Measurements from ENCODE around the gene DHRS13. TPM values are rescaled to one million over a fixed set of nuclear protein-coding genes. Genes with fewer than 3 reads are reported as not detected.

Gene DHRS13
- polyA plus RNA-seq, 2 of the 4 experiments (the other 2 are of a cell fraction) = 4.8 to 7.0 TPM

GRCh38 chr17:28940675-28941074 lies 37.8 kb upstream of the DHRS13 start:
- POLR2A ChIA-PET = interaction anchor here (1.4 kb wide), 1 partner anchor 8 kb away, joined by 3 read pairs; no protein-coding TSS in a partner anchor
- no peak for FAIRE-seq
- H3K4me1 ChIP-seq = peaks cover 18% of the 10 kb centered on the region
- CTCF ChIA-PET = interaction anchor here (0.6 to 38.2 kb wide), 5 partner anchors 9 to 178 kb away, joined by 3 to 685 read pairs (median 7); partner anchors contain the start of genes DHRS13 and FLOT2
- DNase-seq (ENCODE audit: low read depth in 1 of 2, low spot score in 1 of 2) = no peak
- ATAC-seq = no peak
- TF ChIP-seq TFCP2L1 (CRISPR knock-in tag; IDR thresholded peaks at IDR 0.05) = no peak
- 87% methylated on average over 3 of the region's 3 CpGs for WGBS (ENCODE audit: missing lambda C conversion rate)
- no peak overlapping the region for H3K4me2 ChIP-seq
- no peak overlapping the region for H3K27ac ChIP-seq
- no peaks in the 10 kb centered on the region for H3K9me3 ChIP-seq
- no peak overlapping the region for H3K4me3 ChIP-seq

DNA sequence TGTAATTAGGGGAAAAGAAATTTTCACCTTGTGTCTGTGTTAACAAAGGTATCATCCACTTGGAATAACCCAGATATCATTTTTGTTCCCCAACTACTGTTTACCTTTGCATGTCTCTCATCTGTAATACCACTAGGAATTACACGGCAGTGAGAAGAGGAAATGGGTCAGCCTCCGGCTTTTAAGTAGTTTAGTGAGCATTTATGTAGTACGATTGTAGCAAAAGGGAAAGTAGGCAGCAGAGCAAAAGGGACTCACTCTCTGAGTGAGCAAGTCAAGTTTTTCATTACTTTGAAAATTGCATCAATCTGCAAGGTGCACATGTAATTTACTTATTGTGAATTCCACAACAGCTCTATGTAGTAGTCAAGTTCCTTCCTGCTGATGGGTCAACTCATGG lies 37.3 kb upstream of the DHRS13 start:
- FAIRE-seq (no peak), DNase-seq (ENCODE audit: low read depth in 1 of 2, low spot score in 1 of 2) (no peak), ATAC-seq (no peak)
- ChIA-PET POLR2A (interaction anchor here (1.4 kb wide), 1 partner anchor 9 kb away, joined by 3 read pairs; no protein-coding TSS in a partner anchor), CTCF (interaction anchor here (1.1 to 38.2 kb wide), 6 partner anchors 10 to 177 kb away, joined by 4 to 685 read pairs (median 14); partner anchors contain the start of genes DHRS13 and FLOT2)
- H3K4me3 ChIP-seq = no peak overlapping the region
- WGBS (ENCODE audit: missing lambda C conversion rate) = 84% methylated on average over 3 of the region's 3 CpGs
- no peak overlapping the region for H3K4me2 ChIP-seq
- H3K4me1 ChIP-seq = peaks cover 18% of the 10 kb centered on the region
- H3K9me3 ChIP-seq = no peaks in the 10 kb centered on the region
- no peak overlapping the region for H3K27ac ChIP-seq
- TF ChIP-seq CBX8 (IDR thresholded peaks at IDR 0.05) (no peak), ZNF302 (CRISPR knock-in tag; IDR thresholded peaks at IDR 0.05) (no peak), PHF8 (IDR thresholded peaks at IDR 0.05; ENCODE audit: borderline replicate concordance, low read depth) (no peak), RFX5 (IDR thresholded peaks at IDR 0.05) (no peak), ZFP36 (IDR thresholded peaks at IDR 0.05; ENCODE audit: borderline replicate concordance, partially characterized antibody) (no peak), CBX2 (IDR thresholded peaks at IDR 0.05; ENCODE audit: borderline replicate concordance, low read depth) (no peak), MYC (IDR thresholded peaks at IDR 0.05; ENCODE audit: borderline replicate concordance, low read length) (no peak), NPAS2 (CRISPR knock-in tag; IDR thresholded peaks at IDR 0.05; ENCODE audit: borderline replicate concordance) (no peak), CEBPB (IDR thresholded peaks at IDR 0.05) (no peak), SMC3 (IDR thresholded peaks at IDR 0.05) (no peak)
- TF ChIP-seq, protein P1, sequence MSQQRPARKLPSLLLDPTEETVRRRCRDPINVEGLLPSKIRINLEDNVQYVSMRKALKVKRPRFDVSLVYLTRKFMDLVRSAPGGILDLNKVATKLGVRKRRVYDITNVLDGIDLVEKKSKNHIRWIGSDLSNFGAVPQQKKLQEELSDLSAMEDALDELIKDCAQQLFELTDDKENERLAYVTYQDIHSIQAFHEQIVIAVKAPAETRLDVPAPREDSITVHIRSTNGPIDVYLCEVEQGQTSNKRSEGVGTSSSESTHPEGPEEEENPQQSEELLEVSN (IDR thresholded peaks at IDR 0.05; ENCODE audit: borderline replicate concordance, low read depth) = no peak

GRCh38 chr17:28938552-28938951 lies 35.7 kb upstream of the DHRS13 start:
- CTCF ChIA-PET = interaction anchor here (1.0 to 38.2 kb wide), 7 partner anchors 11 to 211 kb away, joined by 3 to 685 read pairs (median 14); partner anchors contain the start of genes DHRS13 and FLOT2

DNA sequence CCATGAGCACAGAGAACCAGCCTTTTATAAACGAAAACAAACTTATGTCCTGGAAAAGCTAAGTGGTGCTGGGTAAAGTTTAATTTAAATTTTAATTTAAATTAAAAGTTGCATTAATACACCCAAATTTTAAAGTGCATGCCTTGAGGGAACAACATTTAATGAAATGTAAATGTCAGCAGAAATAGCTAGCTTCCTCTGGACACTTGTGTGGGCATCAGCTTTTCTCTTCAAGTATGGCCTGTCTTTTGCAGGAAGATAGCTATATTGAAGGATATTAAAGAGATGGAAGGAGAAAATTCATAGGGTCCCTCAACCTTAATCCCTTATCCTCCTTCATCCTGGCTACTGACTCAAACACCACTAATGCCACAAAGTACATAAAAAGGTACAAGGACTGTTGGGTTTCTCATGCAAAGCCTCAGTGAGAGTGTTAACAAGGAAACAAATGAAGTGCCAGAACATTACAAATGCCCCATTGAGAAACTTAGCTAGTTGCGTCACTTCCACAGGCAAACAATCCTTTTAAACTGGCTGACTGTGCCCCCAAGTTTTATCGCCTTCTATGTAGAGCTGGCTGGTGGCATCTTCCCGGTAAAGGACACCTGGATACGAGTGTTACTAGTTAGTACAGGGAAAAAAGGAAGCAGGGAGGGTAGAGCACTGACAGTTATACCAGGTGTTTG lies 34.3 kb upstream of the DHRS13 start:
- Histone ChIP-seq H3K9me3 (no peaks in the 10 kb centered on the region), H3K4me1 (peaks cover 18% of the 10 kb centered on the region), H3K4me2 (0 out of 3 replicates have a peak overlapping the region, but pooled peaks have one; percentile 3), H3K27ac (no peak overlapping the region), H3K4me3 (no peak overlapping the region)
- FAIRE-seq (no peak), ATAC-seq (no peak), DNase-seq (ENCODE audit: low read depth in 1 of 2, low spot score in 1 of 2) (no peak)
- ChIA-PET CTCF (interaction anchor here (0.6 to 38.2 kb wide), 12 partner anchors 9 to 354 kb away, joined by 3 to 685 read pairs (median 4); partner anchors contain the start of genes DHRS13 and FLOT2), POLR2A (interaction anchor here (0.6 to 1.8 kb wide), 3 partner anchors 12 to 292 kb away, joined by 3 to 5 read pairs (median 4); partner anchors contain the start of gene BLTP2)
- WGBS (ENCODE audit: missing lambda C conversion rate) = 86% methylated on average over 5 of the region's 5 CpGs
- TF ChIP-seq MAFK (IDR thresholded peaks at IDR 0.05; ENCODE audit: partially characterized antibody) (peak; percentile 50), CBX8 (IDR thresholded peaks at IDR 0.05) (no peak), CEBPB (IDR thresholded peaks at IDR 0.05) (peak; percentile 58; a peak in 3 of 4 replicates)

More at GRCh38 chr17:28938552-28938951, 35.7 kb upstream of the DHRS13 start:
- POLR2A ChIA-PET = interaction anchor here (1.3 to 1.8 kb wide), 2 partner anchors 11 to 13 kb away, joined by 3 to 5 read pairs; no protein-coding TSS in a partner anchor
- no peak for FAIRE-seq
- Histone ChIP-seq H3K4me1 (peaks cover 18% of the 10 kb centered on the region), H3K4me3 (no peak overlapping the region), H3K27ac (no peak overlapping the region), H3K4me2 (no peak overlapping the region), H3K9me3 (no peaks in the 10 kb centered on the region)
- no peak for DNase-seq (ENCODE audit: low read depth in 1 of 2, low spot score in 1 of 2)
- TF ChIP-seq FOXS1 (CRISPR knock-in tag; IDR thresholded peaks at IDR 0.05) = no peak
- TF ChIP-seq RNF2 (IDR thresholded peaks at IDR 0.05; ENCODE audit: borderline replicate concordance, low read depth) = no peak
- TF ChIP-seq RARB (CRISPR knock-in tag; IDR thresholded peaks at IDR 0.05) = no peak
- no peak for TF ChIP-seq POLR2A (IDR thresholded peaks at IDR 0.05; ENCODE audit: low read length)
- no peak for ATAC-seq

Data from A549 (cell line).